Endothelial cell of hepatic sinusoid (primary cell): ENCODE results near the gene HPS4.
"Not testable (repeated sequence)": the region's sequence is repeated elsewhere in the genome, so short reads cannot be mapped to it uniquely, and the experiment has no call there.

Experiments
- in situ Hi-C: cut with HindIII; loops from 2 replicates; pipeline ENCODE4 v1.10.0; 2017; ENCODE audit warnings: low sequenced_read_pairs

HPS4 gene

DNA sequence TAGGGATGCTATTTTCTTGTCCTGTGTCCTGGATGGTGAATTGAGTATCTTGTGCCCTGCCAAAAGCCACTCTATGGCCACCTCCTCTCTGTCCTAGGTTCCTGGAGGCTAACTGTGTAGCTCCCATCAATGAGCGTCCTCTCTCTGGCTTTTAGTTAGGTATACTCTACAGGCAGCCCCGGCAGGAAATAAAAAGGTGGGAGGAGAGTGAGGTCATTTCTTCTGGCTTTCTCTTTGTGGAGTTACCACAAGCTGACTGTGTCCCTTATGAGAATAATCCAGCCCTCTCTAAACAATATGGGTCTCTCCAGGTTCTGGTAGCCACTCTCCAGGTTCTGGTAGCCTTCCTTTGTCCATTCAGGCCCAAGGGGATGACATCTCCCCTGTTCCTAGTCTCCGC is 66.2 kb downstream of the HPS4 start:
- in situ Hi-C loops: loop anchor here (5.0 to 10.0 kb wide), 2 partner anchors 35 to 87 kb away; no protein-coding TSS in a partner anchor

DNA sequence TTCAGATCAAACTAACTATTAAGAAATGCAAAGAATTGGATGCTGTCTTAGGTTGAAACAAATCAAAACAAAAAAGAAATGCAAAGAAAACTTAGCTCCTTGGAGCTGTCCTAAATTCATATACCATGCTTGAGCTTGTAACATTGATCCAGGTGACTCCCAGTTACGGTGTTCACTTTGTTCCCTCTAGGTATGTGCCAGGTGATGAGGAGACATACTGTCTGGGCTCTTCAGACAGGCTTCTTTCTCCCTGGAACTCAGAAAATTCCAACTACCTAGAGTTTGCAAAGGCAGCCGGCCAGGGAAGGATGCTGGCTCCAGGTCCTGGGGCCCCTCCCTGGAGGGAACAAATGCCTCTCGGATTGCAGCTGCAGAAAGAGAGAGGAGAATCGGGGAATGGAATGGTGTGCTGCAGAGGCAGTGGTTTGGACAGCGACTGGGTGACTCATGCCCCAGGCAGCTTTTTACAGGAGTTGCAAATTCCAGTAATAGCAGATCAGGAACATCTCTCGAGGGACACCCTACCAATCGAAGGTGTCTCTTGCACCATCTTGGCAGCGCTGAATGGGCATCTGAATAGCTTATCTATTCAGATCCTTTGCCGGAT is 66.8 kb downstream of the HPS4 start:
- in situ Hi-C loops: loop anchor here (5.0 to 10.0 kb wide), 2 partner anchors 36 to 88 kb away; no protein-coding TSS in a partner anchor

DNA sequence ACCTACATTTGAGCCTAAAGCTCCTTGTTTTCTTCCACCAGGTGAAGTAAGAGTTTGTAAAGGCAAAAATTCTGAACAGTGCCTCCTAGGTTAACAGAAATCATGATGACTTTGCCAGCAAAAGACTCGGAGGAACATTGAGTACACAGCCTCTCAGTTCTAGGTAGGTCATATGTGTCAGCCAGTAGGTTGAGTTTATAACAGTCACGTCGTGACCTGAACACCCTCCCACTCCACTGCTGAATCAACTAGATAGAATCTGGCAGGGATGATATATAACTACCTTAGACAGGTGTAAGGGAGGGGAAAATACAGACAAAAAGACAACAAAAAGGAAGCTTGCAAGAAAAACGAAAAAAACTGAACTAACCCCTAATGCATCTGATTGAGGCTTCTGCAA is 67.3 kb downstream of the HPS4 start:
- in situ Hi-C loops: loop anchor here (5.0 to 10.0 kb wide), 2 partner anchors 36 to 89 kb away; no protein-coding TSS in a partner anchor

DNA sequence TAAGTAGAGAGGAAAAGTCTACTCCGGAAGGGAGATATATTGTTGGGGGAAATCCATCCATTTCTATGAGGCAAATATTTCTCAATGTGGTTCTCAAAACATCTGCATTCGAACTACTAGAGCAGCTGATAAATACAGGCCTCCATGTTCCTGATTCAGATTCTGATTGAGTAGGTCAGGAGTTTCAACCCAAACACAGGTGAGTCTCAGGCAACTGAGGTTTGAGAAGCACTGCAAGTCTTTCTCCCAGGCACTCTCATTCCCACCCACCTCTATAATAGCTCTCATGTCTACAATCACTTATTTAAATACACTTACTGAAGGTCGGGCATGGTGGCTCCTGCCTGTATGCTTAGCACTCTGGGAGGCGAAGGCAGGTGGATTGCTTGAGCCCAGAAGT is 69.2 kb downstream of the HPS4 start:
- in situ Hi-C loops: loop anchor here (10.0 kb wide), 1 partner anchor 90 kb away; no protein-coding TSS in a partner anchor

DNA sequence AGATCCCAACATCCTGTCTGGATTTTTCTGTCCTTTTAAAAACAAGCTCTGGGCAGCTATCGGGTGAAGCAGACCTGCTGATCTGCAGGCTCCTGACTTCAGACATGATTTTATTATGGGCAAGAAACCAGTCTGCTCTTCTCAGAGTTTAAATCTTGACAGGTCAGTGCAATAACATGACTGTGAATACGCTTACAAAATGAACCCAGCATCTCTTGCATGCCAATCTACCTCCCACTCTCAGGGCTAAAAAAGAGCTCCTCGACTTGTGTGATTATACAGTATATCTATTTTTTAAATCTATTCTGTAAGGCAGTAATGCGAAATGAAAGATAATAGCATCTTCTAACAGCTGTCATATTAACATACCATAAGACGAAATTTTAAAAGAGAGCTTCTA is 73.2 kb downstream of the HPS4 start:
- in situ Hi-C loops: loop anchor here (10.0 kb wide), 1 partner anchor 94 kb away; no protein-coding TSS in a partner anchor

DNA sequence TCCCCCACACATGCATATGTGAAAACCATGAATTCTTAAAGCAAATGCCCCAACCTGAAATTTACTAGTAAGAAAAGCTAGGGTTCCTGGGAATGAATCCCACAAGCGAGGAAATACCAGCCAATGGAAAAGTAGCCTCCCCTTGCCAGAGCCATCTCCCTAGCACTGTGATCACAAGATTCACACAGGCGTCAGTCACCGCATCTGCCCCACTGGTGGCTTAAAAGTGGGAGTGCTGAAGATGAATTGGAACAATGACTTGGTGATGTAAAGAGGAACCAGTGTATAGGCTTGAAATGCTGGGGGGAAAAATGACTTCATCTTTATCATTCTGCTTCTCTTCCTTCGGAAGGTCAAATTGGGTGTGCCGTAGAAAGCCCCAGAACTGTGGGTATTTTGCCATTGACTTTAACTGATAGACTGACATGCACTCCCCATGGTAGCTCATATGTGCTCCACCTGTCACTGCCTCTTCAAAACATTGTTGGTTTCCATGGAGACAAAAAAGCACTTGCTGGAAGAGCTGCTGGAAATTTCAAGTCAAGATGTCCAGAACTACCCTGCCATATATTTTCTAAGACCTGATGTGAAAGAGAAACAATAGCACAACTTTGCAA is 73.8 kb downstream of the HPS4 start:
- in situ Hi-C loops: loop anchor here (10.0 kb wide), 1 partner anchor 95 kb away; no protein-coding TSS in a partner anchor

DNA sequence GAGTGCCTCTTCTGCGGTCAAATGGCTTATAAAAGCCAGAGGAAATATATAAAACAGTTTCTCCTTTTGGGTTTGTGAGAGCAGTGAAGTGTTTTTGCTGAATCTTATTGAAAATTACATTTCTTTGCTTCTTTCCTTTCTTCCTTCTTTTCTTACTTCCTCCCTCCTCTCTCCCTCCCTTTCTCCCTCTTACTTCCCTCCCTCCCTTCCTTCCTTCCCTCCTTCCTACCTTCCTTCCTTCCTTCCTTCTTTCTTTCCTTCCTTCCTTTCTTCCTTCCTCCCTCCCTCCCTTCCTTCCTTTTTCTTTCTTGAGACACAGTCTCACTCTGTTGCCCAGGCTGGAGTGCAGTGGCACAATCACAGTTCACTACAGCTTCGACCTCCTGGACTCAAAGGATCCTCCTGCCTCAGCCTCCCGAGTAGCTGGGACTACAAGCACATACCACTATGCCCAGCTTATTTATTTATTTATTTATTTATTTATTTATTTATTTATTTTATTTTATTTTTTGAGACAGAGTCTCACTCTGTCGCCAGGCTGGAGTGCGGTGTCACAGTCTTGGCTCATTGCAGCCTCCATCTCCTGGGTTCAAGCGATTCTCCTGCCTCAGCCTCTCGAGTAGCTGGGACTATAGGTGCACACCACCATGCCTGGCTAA is 74.9 kb downstream of the HPS4 start:
- in situ Hi-C loops: not testable (repeated sequence)

DNA sequence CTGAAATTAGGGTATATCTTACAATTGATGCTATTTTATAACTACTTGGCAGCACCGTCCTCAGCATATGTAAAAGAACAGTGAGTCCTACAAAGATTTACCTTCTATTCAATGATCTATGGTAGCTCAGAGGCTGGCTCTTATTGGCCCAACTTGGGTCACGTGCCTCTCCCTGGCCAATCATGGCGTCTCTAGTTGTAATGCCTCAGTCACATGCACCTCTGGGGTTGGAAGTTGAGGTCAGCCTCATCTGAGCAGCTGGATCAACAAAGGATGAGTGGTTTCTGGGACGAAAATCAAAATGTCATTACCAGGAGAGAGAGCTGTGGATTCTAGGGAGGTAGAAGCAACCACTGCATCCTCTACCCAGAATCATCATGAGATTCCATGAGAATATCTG is 77.5 kb downstream of the HPS4 start:
- in situ Hi-C loops: no loop called here

DNA sequence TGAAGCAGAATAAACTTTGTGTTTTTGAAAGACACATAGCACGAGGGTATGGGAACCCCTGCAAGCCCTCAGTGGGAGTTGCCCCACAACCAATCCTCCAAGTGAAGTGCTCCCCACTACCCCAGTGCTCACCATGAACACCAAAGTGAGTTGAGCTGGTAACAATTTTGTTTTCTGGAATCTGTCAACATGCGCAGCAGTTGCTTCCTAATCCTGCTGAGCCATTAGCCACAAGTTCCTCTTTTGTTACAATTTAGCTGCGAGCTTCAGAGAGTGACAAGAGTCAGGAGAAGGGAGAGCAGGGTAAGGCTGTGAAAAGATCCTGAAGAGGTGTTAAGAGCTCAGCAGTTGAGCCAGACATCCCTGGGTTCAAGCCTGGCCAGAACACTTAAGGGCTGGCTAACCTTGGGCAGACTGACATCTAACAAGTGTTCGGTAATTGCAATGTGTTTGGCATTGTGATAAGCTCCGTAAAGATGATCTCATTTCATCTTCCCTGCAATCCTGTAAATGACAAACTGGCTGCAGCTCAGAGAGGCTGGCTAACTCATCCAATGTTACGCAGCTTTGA is 78.6 kb downstream of the HPS4 start:
- in situ Hi-C loops: no loop called here

DNA sequence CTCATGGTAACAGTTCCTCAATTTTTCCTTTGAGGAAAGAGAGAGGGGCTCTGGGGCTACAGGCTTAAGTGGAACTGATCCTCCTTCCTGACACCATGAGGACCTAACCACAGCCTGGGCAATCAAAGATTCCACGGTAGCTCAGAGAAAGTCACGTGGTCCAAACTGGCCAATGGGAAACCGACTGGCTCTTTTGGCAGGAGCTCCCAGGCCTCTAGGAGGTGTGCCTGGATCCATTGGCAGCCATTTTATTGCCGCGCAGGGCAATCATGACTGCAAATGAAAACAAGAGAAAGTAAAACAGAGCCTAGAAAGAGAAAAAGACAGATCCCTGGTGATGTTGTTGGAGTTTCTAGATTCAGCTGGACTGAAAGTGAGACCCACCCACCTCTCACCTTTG is 81.9 kb downstream of the HPS4 start:
- in situ Hi-C loops: no loop called here
